DND-41 (cell line): ENCODE results near the gene CDC23.

ENCODE experiments used
- ATAC-seq: fragments of 200-7000 bp; cut with Tn5 transposase; 3 replicates; pipeline ENCODE4 v1.9.1; 2021; ENCODE audit warnings: low read depth; ENCODE audit not compliant: insufficient read depth
- DNase-seq: peaks from one replicate; pipeline ENCODE4 v3.0.0-alpha.2; 2020
- H2AFZ ChIP-seq: 2 replicates; pipeline ENCODE4 v1.6.0; 2012; ENCODE audit warnings: low read depth, low read length
- H3K27ac ChIP-seq: 2 replicates; pipeline ENCODE4 v1.5.1; 2012; ENCODE audit warnings: low read length, inconsistent platforms
- H3K27me3 ChIP-seq: fragments of 200-600 bp; sonication (generic); 2 replicates; pipeline ENCODE4 v1.6.0; 2012; ENCODE audit warnings: low read length, mild to moderate bottlenecking, inconsistent platforms; ENCODE audit not compliant: insufficient read depth, poor library complexity
- H3K36me3 ChIP-seq: 2 replicates; pipeline ENCODE4 v1.5.1; 2012; ENCODE audit warnings: low read length, inconsistent platforms; ENCODE audit not compliant: insufficient read depth
- H3K4me1 ChIP-seq: 2 replicates; pipeline ENCODE4 v1.5.1; 2012; ENCODE audit warnings: mild to moderate bottlenecking, low read length; ENCODE audit not compliant: insufficient read depth
- H3K4me2 ChIP-seq: 2 replicates; pipeline ENCODE4 v1.6.0; 2012; ENCODE audit warnings: mild to moderate bottlenecking, moderate library complexity, low read length, inconsistent platforms; ENCODE audit not compliant: insufficient read depth
- H3K4me3 ChIP-seq, 2 experiments: fragments of 200-600 bp in 1 of 2; shearing (Covaris generic) in 1 of 2; 2 replicates each; pipeline ENCODE4 v1.5.1; 2012 to 2016; ENCODE audit warnings: inconsistent platforms in 2 of 2, low read length in 2 of 2, mild to moderate bottlenecking in 2 of 2, low read depth in 1 of 2, moderate library complexity in 1 of 2
- H3K79me2 ChIP-seq: 2 replicates; pipeline ENCODE4 v1.6.0; 2012; ENCODE audit warnings: low read length, inconsistent platforms; ENCODE audit not compliant: insufficient read depth
- H3K9ac ChIP-seq: 2 replicates; pipeline ENCODE4 v1.6.0; 2012; ENCODE audit warnings: low read depth, mild to moderate bottlenecking, inconsistent platforms, low read length, moderate library complexity
- H3K9me3 ChIP-seq: 2 replicates; pipeline ENCODE4 v1.5.1; 2012; ENCODE audit warnings: low read length, moderate library complexity, mild to moderate bottlenecking, inconsistent platforms; ENCODE audit not compliant: insufficient read depth, severe bottlenecking
- H4K20me1 ChIP-seq: 2 replicates; pipeline ENCODE4 v1.6.0; 2012; ENCODE audit warnings: low read length; ENCODE audit not compliant: insufficient read depth
- EZH2 ChIP-seq: IDR thresholded peaks from 3 replicates; pipeline ENCODE4 v1.6.1; 2012; ENCODE audit warnings: borderline replicate concordance, low read depth, mild to moderate bottlenecking, moderate library complexity, low read length, inconsistent platforms; ENCODE audit not compliant: severe bottlenecking
- TF ChIP-seq, protein P1 (sequence below): IDR thresholded peaks from 2 replicates; pipeline ENCODE4 v1.5.1; 2012; ENCODE audit warnings: borderline replicate concordance, low read length, moderate library complexity, mild to moderate bottlenecking; ENCODE audit not compliant: poor library complexity, severe bottlenecking; ENCODE audit errors: extremely low read depth

Gene CDC23

DNA sequence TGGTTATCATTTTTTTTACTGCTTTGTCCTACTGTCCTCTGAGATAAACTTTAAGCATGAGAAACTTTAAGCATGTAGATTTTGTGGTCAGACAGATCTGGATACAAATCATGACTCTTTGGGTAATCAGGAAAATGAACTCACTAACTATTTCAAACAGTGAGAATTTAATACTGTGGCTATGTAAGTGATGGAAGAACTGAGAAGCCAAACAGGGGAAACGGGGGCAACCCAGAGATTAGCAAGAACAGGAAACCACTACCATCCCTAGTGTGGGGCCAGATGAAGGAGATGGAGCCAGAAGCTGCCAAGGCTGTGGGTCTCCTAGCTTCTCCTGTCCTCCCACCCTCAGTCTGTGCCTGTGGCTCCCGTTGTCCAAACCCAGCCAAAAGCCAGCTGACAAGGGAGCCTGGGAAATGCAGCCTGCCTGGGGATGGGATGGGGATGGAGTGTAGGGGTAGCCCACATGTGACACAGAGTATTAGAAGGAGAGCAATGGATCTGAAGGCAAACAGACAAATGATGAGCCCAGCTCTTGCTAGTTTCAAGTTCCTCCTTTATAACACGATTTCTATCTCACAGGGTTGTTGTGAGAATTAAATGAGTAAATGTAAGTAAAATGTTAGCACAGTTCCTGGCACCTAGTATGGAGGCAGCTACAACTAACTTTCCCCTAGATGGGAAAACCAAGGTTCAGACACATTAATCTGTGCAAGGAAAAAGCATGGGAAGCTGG lies 27.7 kb upstream of the CDC23 start:
- no peak overlapping the region for H3K9ac ChIP-seq
- no peak overlapping the region for H3K27ac ChIP-seq
- ATAC-seq, result peak; percentile 63; the same call in 2 of the 3 replicates
- no peak overlapping the region for H3K4me2 ChIP-seq
- H3K36me3 ChIP-seq, result no peaks in the 10 kb centered on the region
- H4K20me1 ChIP-seq, result no peaks in the 10 kb centered on the region
- peaks cover 9% of the 10 kb centered on the region for H3K27me3 ChIP-seq
- H2AFZ ChIP-seq, result no peak overlapping the region
- H3K4me3 ChIP-seq, result no peak overlapping the region
- H3K79me2 ChIP-seq, result no peaks in the 10 kb centered on the region
- TF ChIP-seq, protein P1, sequence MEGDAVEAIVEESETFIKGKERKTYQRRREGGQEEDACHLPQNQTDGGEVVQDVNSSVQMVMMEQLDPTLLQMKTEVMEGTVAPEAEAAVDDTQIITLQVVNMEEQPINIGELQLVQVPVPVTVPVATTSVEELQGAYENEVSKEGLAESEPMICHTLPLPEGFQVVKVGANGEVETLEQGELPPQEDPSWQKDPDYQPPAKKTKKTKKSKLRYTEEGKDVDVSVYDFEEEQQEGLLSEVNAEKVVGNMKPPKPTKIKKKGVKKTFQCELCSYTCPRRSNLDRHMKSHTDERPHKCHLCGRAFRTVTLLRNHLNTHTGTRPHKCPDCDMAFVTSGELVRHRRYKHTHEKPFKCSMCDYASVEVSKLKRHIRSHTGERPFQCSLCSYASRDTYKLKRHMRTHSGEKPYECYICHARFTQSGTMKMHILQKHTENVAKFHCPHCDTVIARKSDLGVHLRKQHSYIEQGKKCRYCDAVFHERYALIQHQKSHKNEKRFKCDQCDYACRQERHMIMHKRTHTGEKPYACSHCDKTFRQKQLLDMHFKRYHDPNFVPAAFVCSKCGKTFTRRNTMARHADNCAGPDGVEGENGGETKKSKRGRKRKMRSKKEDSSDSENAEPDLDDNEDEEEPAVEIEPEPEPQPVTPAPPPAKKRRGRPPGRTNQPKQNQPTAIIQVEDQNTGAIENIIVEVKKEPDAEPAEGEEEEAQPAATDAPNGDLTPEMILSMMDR, result no peak
- no peak for TF ChIP-seq EZH2
- H3K4me1 ChIP-seq, result peaks cover 5% of the 10 kb centered on the region; the same call in 1 of the 2 replicates
- no peaks in the 10 kb centered on the region for H3K9me3 ChIP-seq
- peak; percentile 7 for DNase-seq

DNA sequence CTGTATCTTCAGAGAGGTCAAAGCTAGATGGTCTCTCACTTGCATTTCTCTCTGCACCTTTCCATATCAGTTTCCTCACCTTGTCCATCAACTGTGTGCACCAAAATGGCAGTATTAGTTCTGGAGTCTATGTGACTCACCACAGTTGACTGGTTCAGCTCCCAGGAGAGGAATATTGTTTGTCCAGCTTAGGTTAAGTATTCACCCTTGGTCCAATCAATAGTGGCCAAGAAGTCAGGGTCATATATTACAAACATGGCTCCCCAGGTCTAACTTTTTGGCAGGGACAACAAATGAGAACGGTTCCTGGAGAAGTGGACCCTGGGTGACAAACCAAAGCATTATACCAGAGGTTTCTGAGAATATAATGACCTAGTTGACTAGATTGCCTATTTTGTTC lies 24.9 kb upstream of the CDC23 start:
- H3K9ac ChIP-seq, result no peak overlapping the region
- H3K79me2 ChIP-seq, result no peaks in the 10 kb centered on the region
- H3K4me2 ChIP-seq, result no peak overlapping the region
- no peaks in the 10 kb centered on the region for H4K20me1 ChIP-seq
- DNase-seq (no peak), ATAC-seq (no peak)
- H3K4me1 ChIP-seq, result peaks cover 5% of the 10 kb centered on the region; the same call in 1 of the 2 replicates
- H3K27me3 ChIP-seq, result peaks cover 6% of the 10 kb centered on the region
- no peak overlapping the region for H3K4me3 ChIP-seq
- no peaks in the 10 kb centered on the region for H3K36me3 ChIP-seq
- no peak for TF ChIP-seq EZH2
- TF ChIP-seq, protein P1, result no peak
- H3K9me3 ChIP-seq, result no peaks in the 10 kb centered on the region
- no peak overlapping the region for H3K27ac ChIP-seq
- no peak overlapping the region for H2AFZ ChIP-seq

DNA sequence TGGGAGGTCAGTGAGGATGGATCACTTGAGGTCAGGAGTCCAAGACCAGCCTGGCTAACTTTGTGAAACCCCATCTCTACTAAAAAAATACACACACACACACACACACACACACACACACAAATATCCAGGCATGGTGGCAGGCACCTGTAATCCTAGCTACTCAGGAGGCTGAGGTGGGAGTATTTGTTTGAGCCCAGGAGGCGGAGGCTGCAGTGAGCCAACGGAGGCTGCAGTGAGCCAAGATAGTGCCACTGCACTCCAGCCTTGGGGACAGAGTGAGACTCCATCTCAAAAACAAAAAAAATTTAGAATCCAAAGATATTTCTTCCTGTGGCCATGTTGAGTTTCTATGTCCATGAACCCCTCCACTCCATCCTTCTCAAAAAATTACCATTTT lies 21.5 kb upstream of the CDC23 start:
- TF ChIP-seq, protein P1, result no peak
- TF ChIP-seq EZH2, result no peak
- no peak for ATAC-seq

More for the DNA sequence above, 21.5 kb upstream of the CDC23 start:
- no peak overlapping the region for H3K9ac ChIP-seq
- no peak overlapping the region for H3K4me2 ChIP-seq
- no peaks in the 10 kb centered on the region for H4K20me1 ChIP-seq
- H3K4me3 ChIP-seq, result no peak overlapping the region
- no peaks in the 10 kb centered on the region for H3K27me3 ChIP-seq
- H3K4me1 ChIP-seq, result peaks cover 8% of the 10 kb centered on the region
- no peak for DNase-seq
- no peaks in the 10 kb centered on the region for H3K36me3 ChIP-seq
- H3K27ac ChIP-seq, result no peak overlapping the region
- no peaks in the 10 kb centered on the region for H3K79me2 ChIP-seq
- H2AFZ ChIP-seq, result no peak overlapping the region
- H3K9me3 ChIP-seq, result no peaks in the 10 kb centered on the region
